H1 (cell line): ENCODE data around the gene LINGO4. TPM values are rescaled to one million over a fixed set of nuclear protein-coding genes. Genes with fewer than 3 reads are reported as not detected.

Experiments used
- CTCF ChIA-PET: fragments of 300-600 bp; sonication (Branson Sonifier 250); formaldehyde crosslinking; loops from one replicate; lab custom pipeline; 2021; ENCODE audit not compliant: partially characterized antibody; lab: Charles Lee
- POLR2A ChIA-PET: fragments of 300-600 bp; sonication (Branson Sonifier 250); formaldehyde crosslinking; loops from one replicate; lab custom pipeline; 2021; ENCODE audit warnings: inconsistent platforms; ENCODE audit not compliant: partially characterized antibody; lab: Charles Lee
- DNase-seq, 2 experiments: peaks; one replicate each; pipeline versions ENCODE4 v3.0.0 to v3.0.0-alpha.2; 2010 to 2022; ENCODE audit warnings: low spot score in 2 of 2, low read depth in 1 of 2, mixed read lengths in 1 of 2
- FAIRE-seq: peaks from 2 replicates; lab custom pipeline; 2011; peaks lifted over from hg19 to GRCh38; lab: Jason Lieb, UNC
- H2AFZ ChIP-seq: 2 replicates; pipeline ENCODE4 v1.8.1; 2012; ENCODE audit warnings: low read length, inconsistent platforms
- H2AK5ac ChIP-seq: 2 replicates; pipeline ENCODE4 v1.6.1; 2013; ENCODE audit warnings: low read depth, low read length
- H2BK120ac ChIP-seq: replicated peaks from 2 replicates; pipeline ENCODE3; 2013; ENCODE audit warnings: low read depth, low read length, inconsistent platforms
- H2BK12ac ChIP-seq: 2 replicates; pipeline ENCODE4 v1.6.1; 2013; ENCODE audit warnings: low read depth, low read length
- H2BK15ac ChIP-seq: 2 replicates; pipeline ENCODE4 v1.6.1; 2013; ENCODE audit warnings: low read length
- H2BK20ac ChIP-seq: 2 replicates; pipeline ENCODE4 v1.6.1; 2013; ENCODE audit warnings: low read length
- H2BK5ac ChIP-seq: 2 replicates; pipeline ENCODE4 v1.6.1; 2013; ENCODE audit warnings: low read depth, low read length
- H3K14ac ChIP-seq: 2 replicates; pipeline ENCODE4 v1.6.1; 2013; ENCODE audit warnings: inconsistent platforms; ENCODE audit not compliant: insufficient read length
- H3K18ac ChIP-seq: 2 replicates; pipeline ENCODE4 v1.6.1; 2013; ENCODE audit warnings: low read length; ENCODE audit errors: extremely low read depth
- H3K23ac ChIP-seq: 2 replicates; pipeline ENCODE4 v1.6.1; 2013; ENCODE audit warnings: inconsistent platforms; ENCODE audit not compliant: insufficient read length
- H3K23me2 ChIP-seq: 2 replicates; pipeline ENCODE4 v1.6.1; 2013; ENCODE audit warnings: low read depth, low read length
- H3K27ac ChIP-seq: 2 replicates; pipeline ENCODE4 v1.6.1; 2011; ENCODE audit warnings: low read depth, low read length, inconsistent platforms
- H3K27me3 ChIP-seq, 4 experiments: replicated peaks in 1 of 4; 1 replicate in 1 of 4; 2 replicates in 3 of 4; pipeline versions ENCODE4 v1.6.1 to v1.8.1; 2011 to 2013; ENCODE audit warnings: low read length in 3 of 4, mild to moderate bottlenecking in 3 of 4, inconsistent platforms in 2 of 4, mixed read lengths in 2 of 4, moderate library complexity in 1 of 4; ENCODE audit not compliant: control insufficient read depth in 3 of 4, insufficient read depth in 3 of 4; ENCODE audit errors: extremely low read depth in 1 of 4
- H3K36me3 ChIP-seq, 4 experiments: 2 replicates each; pipeline versions ENCODE4 v1.6.1 to v1.8.1; 2011 to 2013; ENCODE audit warnings: mild to moderate bottlenecking in 4 of 4, low read length in 3 of 4, moderate library complexity in 2 of 4, control low read depth in 1 of 4, inconsistent platforms in 1 of 4; ENCODE audit not compliant: insufficient read depth in 4 of 4, control insufficient read depth in 2 of 4
- H3K4ac ChIP-seq: replicated peaks from 2 replicates; pipeline ENCODE3; 2013; ENCODE audit warnings: low read length, low read depth, mixed read lengths, inconsistent platforms; ENCODE audit not compliant: insufficient read length
- H3K4me1 ChIP-seq, 4 experiments: replicated peaks in 1 of 4; 1 replicate in 1 of 4; 2 replicates in 3 of 4; pipeline versions ENCODE4 v1.6.1 to v1.8.1; 2011 to 2013; ENCODE audit warnings: low read length in 3 of 4, inconsistent platforms in 2 of 4, mixed read lengths in 1 of 4; ENCODE audit not compliant: insufficient read depth in 4 of 4, control insufficient read depth in 3 of 4
- H3K4me2 ChIP-seq, 2 experiments: 2 replicates each; pipeline versions ENCODE4 v1.6.1 to v1.8.1; 2011 to 2013; ENCODE audit warnings: low read depth in 2 of 2, low read length in 2 of 2, control low read depth in 1 of 2, inconsistent platforms in 1 of 2, mild to moderate bottlenecking in 1 of 2; ENCODE audit not compliant: insufficient read depth in 1 of 2
- H3K4me3 ChIP-seq, 4 experiments: fragments of 200-600, 300-600 bp in 1 of 4; sonication (generic), shearing (Covaris generic), sonication (Bioruptor Twin) in 1 of 4; 2 replicates each; pipeline versions ENCODE4 v1.5.1 to v1.8.1; 2011 to 2016; ENCODE audit warnings: low read length in 4 of 4, low read depth in 3 of 4, control low read depth in 2 of 4, inconsistent platforms in 2 of 4, mild to moderate bottlenecking in 2 of 4, mixed read lengths in 1 of 4, moderate library complexity in 1 of 4; ENCODE audit not compliant: insufficient read depth in 2 of 4; ENCODE audit errors: extremely low read depth in 1 of 4
- H3K56ac ChIP-seq: replicated peaks from 2 replicates; pipeline ENCODE3; 2013; ENCODE audit warnings: low read depth, mild to moderate bottlenecking, mixed read lengths, low read length, inconsistent platforms; ENCODE audit not compliant: insufficient read length
- H3K79me1 ChIP-seq: 2 replicates; pipeline ENCODE4 v1.6.1; 2013; ENCODE audit warnings: low read depth, low read length, control low read depth
- H3K79me2 ChIP-seq, 2 experiments: 2 replicates each; pipeline versions ENCODE4 v1.6.1 to v1.8.1; 2012 to 2013; ENCODE audit warnings: low read length in 2 of 2, mild to moderate bottlenecking in 2 of 2, inconsistent platforms in 1 of 2; ENCODE audit not compliant: insufficient read depth in 2 of 2, control insufficient read depth in 1 of 2
- H3K9ac ChIP-seq, 4 experiments: replicated peaks in 1 of 4; 1 replicate in 1 of 4; 2 replicates in 3 of 4; pipeline versions ENCODE4 v1.6.1 to v1.8.1; 2011 to 2013; ENCODE audit warnings: low read depth in 3 of 4, low read length in 3 of 4, control low read depth in 2 of 4, mild to moderate bottlenecking in 2 of 4, moderate library complexity in 2 of 4, inconsistent platforms in 1 of 4; ENCODE audit errors: extremely low read depth in 1 of 4
- H3K9me3 ChIP-seq, 2 experiments: 2 replicates each; pipeline versions ENCODE4 v1.6.1 to v1.8.1; 2012 to 2013; ENCODE audit warnings: mild to moderate bottlenecking in 2 of 2, moderate library complexity in 2 of 2, control low read depth in 1 of 2, inconsistent platforms in 1 of 2, low read depth in 1 of 2, low read length in 1 of 2, mixed read lengths in 1 of 2; ENCODE audit not compliant: insufficient read depth in 2 of 2
- H4K20me1 ChIP-seq, 2 experiments: replicated peaks in 1 of 2; 2 replicates each; pipeline versions ENCODE3 to v1.8.1; 2011 to 2013; ENCODE audit warnings: inconsistent platforms in 2 of 2, low read length in 2 of 2, mild to moderate bottlenecking in 1 of 2; ENCODE audit not compliant: insufficient read depth in 2 of 2, control insufficient read depth in 1 of 2
- H4K5ac ChIP-seq: 2 replicates; pipeline ENCODE4 v1.6.1; 2013; ENCODE audit warnings: low read length, low read depth, mixed read lengths, inconsistent platforms; ENCODE audit not compliant: insufficient read length
- H4K8ac ChIP-seq: 2 replicates; pipeline ENCODE4 v1.8.0; 2013; ENCODE audit warnings: mild to moderate bottlenecking, moderate library complexity, low read length, inconsistent platforms; ENCODE audit not compliant: insufficient read depth; ENCODE audit errors: extremely low read depth
- H4K91ac ChIP-seq: replicated peaks from 2 replicates; pipeline ENCODE3; 2013; ENCODE audit warnings: low read length, mixed read lengths, inconsistent platforms; ENCODE audit not compliant: insufficient read length
- CBX8 ChIP-seq: fragments of 300-800, 300-1000 bp; sonication (generic); IDR thresholded peaks from 2 replicates; pipeline ENCODE4 v1.7.1; 2016; ENCODE audit warnings: low read depth, low read length, borderline replicate concordance
- FOSL1 ChIP-seq: IDR thresholded peaks from 2 replicates; pipeline ENCODE4 v1.6.1; 2011; ENCODE audit warnings: mild to moderate bottlenecking, low read depth, low read length, moderate library complexity; ENCODE audit not compliant: insufficient read depth
- JUN ChIP-seq: IDR thresholded peaks from 2 replicates; pipeline ENCODE4 v1.6.1; 2011; ENCODE audit warnings: low read depth, mild to moderate bottlenecking, improper control_type of control experiment, low read length
- RNF2 ChIP-seq: fragments of 200-900, 300-1000 bp; sonication (generic); IDR thresholded peaks from 2 replicates; pipeline ENCODE4 v1.7.1; 2016; ENCODE audit warnings: borderline replicate concordance, low read depth, mild to moderate bottlenecking, antibody characterized with exemption, low read length; ENCODE audit not compliant: poor library complexity, severe bottlenecking; ENCODE audit errors: missing control alignments
- SIN3A ChIP-seq, 2 experiments: IDR thresholded peaks in 1 of 2; conservative IDR thresholded peaks in 1 of 2; 2 replicates each; pipeline ENCODE4 v1.6.1; 2011 to 2012; ENCODE audit warnings: low read length in 2 of 2, improper control_type of control experiment in 1 of 2, low read depth in 1 of 2, mild to moderate bottlenecking in 1 of 2
- SIX5 ChIP-seq: IDR thresholded peaks from 2 replicates; pipeline ENCODE4 v1.6.1; 2011; ENCODE audit warnings: mild to moderate bottlenecking, low read depth, low read length
- SRF ChIP-seq: IDR thresholded peaks from 2 replicates; pipeline ENCODE4 v1.6.1; 2011; ENCODE audit warnings: mild to moderate bottlenecking, low read depth, low read length, moderate library complexity
- TAF1 ChIP-seq: IDR thresholded peaks from 2 replicates; pipeline ENCODE4 v1.6.1; 2011; ENCODE audit warnings: mild to moderate bottlenecking, low read depth, low read length
- TBP ChIP-seq: IDR thresholded peaks from 2 replicates; pipeline ENCODE4 v1.6.1; 2011; ENCODE audit warnings: low read depth, low read length, improper control_type of control experiment
- YY1 ChIP-seq: IDR thresholded peaks from 2 replicates; pipeline ENCODE4 v1.6.1; 2011; ENCODE audit warnings: low read depth, mild to moderate bottlenecking, low read length
- WGBS, 2 experiments: shearing (Covaris generic) in 1 of 2; methylation state at CpG; one replicate each; pipeline versions ENCODE4 v1.1.6 to v1.1.7; 2013 to 2015; ENCODE audit warnings: low lambda C conversion rate in 2 of 2, mixed read lengths in 2 of 2, inconsistent platforms in 1 of 2, low coverage in 1 of 2, missing lambda C conversion rate in 1 of 2; ENCODE audit not compliant: insufficient replicate concordance in 2 of 2, insufficient coverage in 1 of 2, insufficient read length in 1 of 2; ENCODE audit errors: extremely low coverage in 1 of 2, missing lambda C conversion rate in 1 of 2; 5-methylcytosine and 5-hydroxymethylcytosine counted together
- polyA plus RNA-seq, 7 experiments: library from polyadenylated mRNA; depleted of rRNA in 3 of 7; stranded (reverse) in 5 of 7; unstranded in 2 of 7; fragments of >200 nt in 5 of 7; fragments of 200-250 nt in 2 of 7; gene quantifications; 1 replicate in 5 of 7; 2 replicates in 1 of 7; 4 replicates in 1 of 7; pipeline versions ENCODE4 v1.2.1 to v1.2.3, GENCODE V29; 2011 to 2013; ENCODE audit warnings: missing spikeins in 2 of 7, mixed read lengths in 2 of 7
- total RNA-seq: library from RNA; stranded (reverse); fragmentation: NEBNext Ultra II Directional; extraction: Animal tissue kit (Norgen Biotek cat#: 25700); gene quantifications from 2 replicates; pipeline ENCODE4 v1.2.1, GENCODE V29; 2021
- TF ChIP-seq, protein P1 (sequence below): IDR thresholded peaks from 2 replicates; pipeline ENCODE4 v1.6.1; 2011; ENCODE audit warnings: low read length, improper control_type of control experiment

LINGO4 gene
- total and polyA plus RNA-seq, 2 of the 8 experiments (the other 6 are each of a cell fraction or from before 2014, with no cell fraction given) = 0.03 TPM; not detected in 1

DNA sequence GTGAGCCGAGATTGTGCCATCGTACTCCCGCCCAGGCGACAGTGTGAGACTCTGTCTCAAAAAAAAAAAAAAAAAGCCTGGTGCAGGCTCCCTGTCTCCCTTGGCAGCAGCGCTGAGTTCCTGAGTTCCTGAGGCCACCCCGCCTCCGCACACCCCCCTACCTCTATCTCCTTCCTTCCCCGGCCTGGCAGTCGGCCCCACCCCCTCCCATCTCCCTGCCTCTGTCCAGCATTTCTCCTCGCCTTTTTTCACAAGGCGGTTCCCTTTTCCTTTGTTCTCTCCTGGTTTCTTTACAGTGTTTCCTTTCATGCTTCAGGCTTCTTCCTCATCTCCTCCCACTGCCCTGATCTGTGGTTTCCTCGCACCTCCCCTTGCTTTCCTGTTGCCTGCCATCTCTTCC lies 23.7 kb upstream of the LINGO4 start:
- peak overlapping the region; percentile 59 to 64 for H3K4me2 ChIP-seq
- peak overlapping the region; percentile 64 for H3K18ac ChIP-seq
- no peaks in the 10 kb centered on the region for H4K20me1 ChIP-seq
- peak overlapping the region; percentile 97 for H2BK20ac ChIP-seq
- H4K8ac ChIP-seq = peak overlapping the region; percentile 22; the same call in 1 of the 2 replicates
- H2AFZ ChIP-seq = no peak overlapping the region
- no peaks in the 10 kb centered on the region for H3K79me2 ChIP-seq
- WGBS, 2 experiments = 17% methylated on average over 3 of the region's 12 CpGs; no CpG with 5 or more reads in 1 of the 2 experiments
- DNase-seq (no peak), FAIRE-seq (no peak)
- no peak overlapping the region for H3K4ac ChIP-seq
- H3K9me3 ChIP-seq = no peaks in the 10 kb centered on the region
- no peak overlapping the region for H4K5ac ChIP-seq
- H3K14ac ChIP-seq = no peak overlapping the region
- no peaks in the 10 kb centered on the region; a peak in 1 of 7 replicates for H3K27me3 ChIP-seq
- peak overlapping the region; percentile 56; the same call in 1 of the 2 replicates for H2AK5ac ChIP-seq
- no peak overlapping the region for H3K23ac ChIP-seq
- peak overlapping the region; percentile 98; the same call in 1 of the 2 replicates for H2BK12ac ChIP-seq
- POLR2A ChIA-PET = interaction anchor here (0.6 to 3.7 kb wide), 3 partner anchors 11 to 1528 kb away, joined by 3 to 20 read pairs (median 3); partner anchors contain the start of gene C2CD4D
- H2BK120ac ChIP-seq = no peak overlapping the region
- peaks cover 14 to 40% (median 29%) of the 10 kb centered on the region in 4 experiments for H3K4me1 ChIP-seq
- H2BK15ac ChIP-seq = peak overlapping the region; percentile 88; the same call in 1 of the 2 replicates
- H3K4me3 ChIP-seq = peak overlapping the region in 3 of 4 experiments; percentile 11 to 33 (median 14); a peak in 5 of 8 replicates
- H2BK5ac ChIP-seq = peak overlapping the region; percentile 80; the same call in 1 of the 2 replicates
- CTCF ChIA-PET = interaction anchor here (1.2 to 2.3 kb wide), 6 partner anchors 17 to 113 kb away, joined by 3 to 10 read pairs (median 3); partner anchors contain the start of gene TDRKH
- no peaks in the 10 kb centered on the region for H3K79me1 ChIP-seq
- no peak overlapping the region for H3K56ac ChIP-seq
- H3K27ac ChIP-seq = no peak overlapping the region
- no peak overlapping the region for H4K91ac ChIP-seq
- no peaks in the 10 kb centered on the region for H3K36me3 ChIP-seq
- H3K9ac ChIP-seq = peak overlapping the region in 1 of 4 experiments; percentile 16; a peak in 1 of 7 replicates
- peaks cover 5% of the 10 kb centered on the region; the same call in 1 of the 2 replicates for H3K23me2 ChIP-seq
- TF ChIP-seq RNF2 (no peak), SIX5 (no peak), CBX8 (no peak), YY1 (no peak), JUN (no peak), TAF1 (no peak), FOSL1 (no peak), SIN3A (conservative IDR thresholded peaks at IDR 0.05 in 1 of 2, IDR thresholded peaks at IDR 0.05 in 1 of 2; ENCODE audit: low read depth in 1 of 2, low read length in 2 of 2) (0 out of 4 replicates have a peak, but pooled peaks of 1 of the 2 experiments have one; percentile 55), TBP (no peak), SRF (no peak)
- TF ChIP-seq, protein P1, sequence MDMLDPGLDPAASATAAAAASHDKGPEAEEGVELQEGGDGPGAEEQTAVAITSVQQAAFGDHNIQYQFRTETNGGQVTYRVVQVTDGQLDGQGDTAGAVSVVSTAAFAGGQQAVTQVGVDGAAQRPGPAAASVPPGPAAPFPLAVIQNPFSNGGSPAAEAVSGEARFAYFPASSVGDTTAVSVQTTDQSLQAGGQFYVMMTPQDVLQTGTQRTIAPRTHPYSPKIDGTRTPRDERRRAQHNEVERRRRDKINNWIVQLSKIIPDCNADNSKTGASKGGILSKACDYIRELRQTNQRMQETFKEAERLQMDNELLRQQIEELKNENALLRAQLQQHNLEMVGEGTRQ = no peak
